OCI-LY7 (cell line): ENCODE data around the gene OGFR.

Experiments used
- CTCF ChIP-seq: fragments of 200-600 bp; sonication (generic); conservative IDR thresholded peaks from 2 replicates; pipeline ENCODE4 v1.5.1; 2014; ENCODE audit warnings: mild to moderate bottlenecking, antibody characterized with exemption, low read length, moderate library complexity, mixed read lengths
- EZH2phosphoT487 ChIP-seq: fragments of 200-600 bp; sonication (generic); IDR thresholded peaks from 2 replicates; pipeline ENCODE4 v1.6.1; 2018; ENCODE audit warnings: low read depth, borderline replicate concordance, mild to moderate bottlenecking, mixed run types, antibody characterized with exemption, low read length, moderate library complexity, mixed read lengths

GRCh38 chr20:62832951-62833391 lies 28.3 kb downstream of the OGFR start:
- TF ChIP-seq CTCF: no peak; the same call in 1 of the 2 replicates
- no peak for TF ChIP-seq EZH2phosphoT487
